NCI-H1417 treated with DMSO at 0.1 percent for 48 hours (cell line): ENCODE data around the gene TMED10.
"Not testable (repeated sequence)": the region's sequence is repeated elsewhere in the genome, so short reads cannot be mapped to it uniquely, and the experiment has no call there.

Source experiments
- DNase-seq: peaks from one replicate; lab custom pipeline; 2025; lab: John Stamatoyannopoulos, UW

TMED10 gene

GRCh38 chr14:75190023-75190422 is 13.6 kb upstream of the TMED10 start:
- no peak for DNase-seq

GRCh38 chr14:75188520-75189268 is 12.3 kb upstream of the TMED10 start:
- DNase-seq, result no peak

- no peak for DNase-seq
Observed at GRCh38 chr14:75188086-75188485, 11.7 kb upstream of the TMED10 start.

GRCh38 chr14:75186953-75187352 is 10.5 kb upstream of the TMED10 start:
- no peak for DNase-seq

- DNase-seq, result no peak
Observed at GRCh38 chr14:75185251-75186040, 9.0 kb upstream of the TMED10 start.

GRCh38 chr14:75184492-75184891 is 8.1 kb upstream of the TMED10 start:
- DNase-seq, result no peak

GRCh38 chr14:75184039-75184438 is 7.6 kb upstream of the TMED10 start:
- no peak for DNase-seq

- DNase-seq, result no peak
Observed at GRCh38 chr14:75183225-75183624, 6.8 kb upstream of the TMED10 start.

- no peak for DNase-seq
Observed at GRCh38 chr14:75182821-75183220, 6.4 kb upstream of the TMED10 start.

- DNase-seq, result not testable (repeated sequence)
Observed at GRCh38 chr14:75182163-75182562, 5.8 kb upstream of the TMED10 start.

- no peak for DNase-seq
Observed at GRCh38 chr14:75181293-75182062, 5.1 kb upstream of the TMED10 start.

GRCh38 chr14:75175677-75176141 is 703 bp downstream of the TMED10 start:
- DNase-seq, result no peak

GRCh38 chr14:75174066-75174465 is 2.3 kb downstream of the TMED10 start:
- DNase-seq, result no peak

- no peak for DNase-seq
Observed at GRCh38 chr14:75170772-75171171, 5.6 kb downstream of the TMED10 start.

GRCh38 chr14:75168586-75169335 is 7.7 kb downstream of the TMED10 start:
- DNase-seq, result no peak

- no peak for DNase-seq
Observed at GRCh38 chr14:75167325-75167724, 9.1 kb downstream of the TMED10 start.

- no peak for DNase-seq
Observed at GRCh38 chr14:75165586-75166391, 10.6 kb downstream of the TMED10 start.

GRCh38 chr14:75164809-75165208 is 11.6 kb downstream of the TMED10 start:
- no peak for DNase-seq

GRCh38 chr14:75163677-75164076 is 12.7 kb downstream of the TMED10 start:
- no peak for DNase-seq

- DNase-seq, result no peak
Observed at GRCh38 chr14:75162631-75163030, 13.8 kb downstream of the TMED10 start.
